ENCODE results near the gene VARS2. TPM values are rescaled to one million over a fixed set of nuclear protein-coding genes. Genes with fewer than 3 reads are reported as not detected.

The VARS2 gene
- total RNA-seq, 2 donors from 2014 or later = 39.4 to 52.5 TPM

DNA sequence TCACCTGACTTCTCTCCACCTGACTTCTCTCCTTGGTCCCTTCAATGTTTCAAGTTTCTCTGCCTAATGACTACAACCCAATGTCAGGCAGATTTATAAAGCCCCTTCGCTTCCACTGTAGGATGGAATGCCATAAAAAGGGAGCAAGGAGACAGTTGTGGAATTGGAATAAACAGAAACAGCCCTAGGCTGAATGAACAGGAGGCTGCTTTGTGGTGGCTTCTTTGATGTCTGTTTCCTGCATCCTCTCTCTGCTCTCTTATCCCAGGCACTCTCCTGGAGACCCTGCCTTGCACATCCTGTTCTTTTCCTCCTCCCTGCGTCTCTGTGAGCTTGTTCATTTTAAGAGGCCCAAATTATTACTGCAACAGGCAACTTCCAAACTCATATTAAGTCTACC is 43.7 kb downstream of the VARS2 start:
- H3K4me3 Mint-ChIP-seq = no peak overlapping the region

DNA sequence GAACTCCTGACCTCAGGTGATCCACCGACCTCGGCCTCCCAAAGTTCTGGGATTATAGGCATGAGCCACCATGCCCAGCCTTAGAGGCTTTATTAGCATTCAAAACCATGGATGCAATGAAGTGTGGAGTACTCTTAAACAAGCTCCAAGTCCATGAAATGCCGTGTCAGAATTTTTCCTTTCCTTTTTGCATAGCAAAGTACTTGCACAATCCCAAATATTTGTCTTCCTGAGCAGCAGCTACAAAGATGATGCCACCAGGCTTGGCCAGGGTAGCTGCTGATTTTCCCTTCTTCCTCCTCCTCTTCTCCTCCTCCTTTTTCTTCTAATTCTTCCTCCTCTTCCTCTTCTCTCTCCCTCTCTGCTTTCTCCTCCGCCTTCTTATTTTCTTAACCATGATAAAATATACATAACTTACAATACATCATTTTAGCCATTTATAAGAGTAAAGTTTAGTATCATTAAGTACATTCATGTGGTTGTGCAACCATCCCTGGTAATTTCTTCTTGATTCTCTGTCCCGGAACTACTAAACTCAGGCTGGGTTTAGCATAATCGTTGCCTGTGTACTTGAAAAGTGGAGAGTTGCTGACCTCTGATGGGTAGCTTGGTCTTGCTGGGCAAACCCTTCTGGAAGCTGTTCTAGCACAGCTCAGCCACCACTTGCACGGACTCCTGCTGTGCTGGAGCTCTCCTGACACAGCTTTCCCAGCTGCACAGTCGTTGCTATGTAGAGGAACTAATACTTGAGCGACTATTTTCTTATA is 47.1 kb downstream of the VARS2 start:
- H3K4me1 ChIP-seq (ENCODE audit: control insufficient read depth, insufficient read depth, low read length) = no peaks in the 10 kb centered on the region
- TF ChIP-seq, protein P1, sequence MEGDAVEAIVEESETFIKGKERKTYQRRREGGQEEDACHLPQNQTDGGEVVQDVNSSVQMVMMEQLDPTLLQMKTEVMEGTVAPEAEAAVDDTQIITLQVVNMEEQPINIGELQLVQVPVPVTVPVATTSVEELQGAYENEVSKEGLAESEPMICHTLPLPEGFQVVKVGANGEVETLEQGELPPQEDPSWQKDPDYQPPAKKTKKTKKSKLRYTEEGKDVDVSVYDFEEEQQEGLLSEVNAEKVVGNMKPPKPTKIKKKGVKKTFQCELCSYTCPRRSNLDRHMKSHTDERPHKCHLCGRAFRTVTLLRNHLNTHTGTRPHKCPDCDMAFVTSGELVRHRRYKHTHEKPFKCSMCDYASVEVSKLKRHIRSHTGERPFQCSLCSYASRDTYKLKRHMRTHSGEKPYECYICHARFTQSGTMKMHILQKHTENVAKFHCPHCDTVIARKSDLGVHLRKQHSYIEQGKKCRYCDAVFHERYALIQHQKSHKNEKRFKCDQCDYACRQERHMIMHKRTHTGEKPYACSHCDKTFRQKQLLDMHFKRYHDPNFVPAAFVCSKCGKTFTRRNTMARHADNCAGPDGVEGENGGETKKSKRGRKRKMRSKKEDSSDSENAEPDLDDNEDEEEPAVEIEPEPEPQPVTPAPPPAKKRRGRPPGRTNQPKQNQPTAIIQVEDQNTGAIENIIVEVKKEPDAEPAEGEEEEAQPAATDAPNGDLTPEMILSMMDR (conservative IDR thresholded peaks at IDR 0.05) = no peak
- no peak overlapping the region for H3K9ac ChIP-seq (ENCODE audit: extremely low read depth, low read length, poor library complexity, severe bottlenecking)
- no peak overlapping the region for H3K4me3 Mint-ChIP-seq
- peaks cover 3% of the 10 kb centered on the region for H3K9me3 Mint-ChIP-seq
- DNase-seq = no peak
- H3K36me3 ChIP-seq (ENCODE audit: control insufficient read depth, insufficient read depth, low read length) = no peaks in the 10 kb centered on the region
- no peaks in the 10 kb centered on the region for H3K36me3 Mint-ChIP-seq (ENCODE audit: low read depth)
- peaks cover 8% of the 10 kb centered on the region for H3K4me1 Mint-ChIP-seq
- no peak overlapping the region for H3K27ac ChIP-seq (ENCODE audit: low read depth, low read length)
- H3K27me3 ChIP-seq (ENCODE audit: control insufficient read depth, insufficient read depth, low read length, poor library complexity, severe bottlenecking) = peaks cover 11% of the 10 kb centered on the region
- no peak overlapping the region for H3K4me3 ChIP-seq (ENCODE audit: low read length)
- 89 to 96% methylated on average over 5 to 8 of the region's 9 CpGs for WGBS, 2 experiments (ENCODE audit: insufficient coverage in 1 of 2, insufficient read length in 1 of 2)
- peaks cover 44% of the 10 kb centered on the region for H3K27me3 Mint-ChIP-seq (ENCODE audit: insufficient read depth)
- no peaks in the 10 kb centered on the region for H3K9me3 ChIP-seq (ENCODE audit: control insufficient read depth, low read length)
- no peak overlapping the region for H3K27ac Mint-ChIP-seq

More for the DNA sequence above, 43.7 kb downstream of the VARS2 start:
- Histone ChIP-seq H3K27ac (ENCODE audit: low read depth, low read length) (no peak overlapping the region), H3K9me3 (ENCODE audit: control insufficient read depth, low read length) (no peaks in the 10 kb centered on the region), H3K36me3 (ENCODE audit: control insufficient read depth, insufficient read depth, low read length) (no peaks in the 10 kb centered on the region), H3K4me3 (ENCODE audit: low read length) (no peak overlapping the region), H3K4me1 (ENCODE audit: control insufficient read depth, insufficient read depth, low read length) (no peaks in the 10 kb centered on the region), H3K9ac (ENCODE audit: extremely low read depth, low read length, poor library complexity, severe bottlenecking) (no peak overlapping the region), H3K27me3 (ENCODE audit: control insufficient read depth, insufficient read depth, low read length, poor library complexity, severe bottlenecking) (peaks cover 31% of the 10 kb centered on the region)
- Mint-ChIP-seq H3K27ac (no peak overlapping the region), H3K27me3 (ENCODE audit: insufficient read depth) (peaks cover 49% of the 10 kb centered on the region), H3K4me1 (peaks cover 16% of the 10 kb centered on the region), H3K9me3 (peaks cover 3% of the 10 kb centered on the region), H3K36me3 (ENCODE audit: low read depth) (no peaks in the 10 kb centered on the region)
- no peak for DNase-seq
- 60 to 90% methylated on average over 1 to 2 of the region's 2 CpGs for WGBS, 2 experiments (ENCODE audit: insufficient coverage in 1 of 2, insufficient read length in 1 of 2)
- TF ChIP-seq, protein P1 (conservative IDR thresholded peaks at IDR 0.05) = no peak

DNA sequence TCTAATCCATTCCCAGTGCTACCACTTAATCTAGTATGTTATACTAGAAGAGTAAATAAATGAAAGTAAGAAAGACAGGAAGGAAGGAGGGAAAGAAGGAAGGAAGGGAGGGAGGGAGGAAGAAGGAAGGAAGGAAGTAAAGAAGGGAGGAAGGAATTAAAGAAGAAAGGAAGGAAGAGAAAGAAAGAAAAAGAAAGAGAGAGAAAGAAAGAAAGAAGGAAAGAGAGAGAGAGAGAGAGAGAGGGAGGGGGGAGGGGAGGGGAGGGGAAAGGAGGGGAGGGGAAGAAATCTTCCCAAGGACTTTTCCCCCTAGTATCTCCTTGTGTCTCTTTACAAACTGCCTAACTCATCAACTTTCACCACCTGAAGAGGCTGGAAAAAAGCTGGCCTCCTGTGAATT is 48.7 kb downstream of the VARS2 start:
- TF ChIP-seq, protein P1 (conservative IDR thresholded peaks at IDR 0.05) = no peak
- Histone ChIP-seq H3K27ac (ENCODE audit: low read depth, low read length) (no peak overlapping the region), H3K9me3 (ENCODE audit: control insufficient read depth, low read length) (no peaks in the 10 kb centered on the region), H3K36me3 (ENCODE audit: control insufficient read depth, insufficient read depth, low read length) (no peaks in the 10 kb centered on the region), H3K27me3 (ENCODE audit: control insufficient read depth, insufficient read depth, low read length, poor library complexity, severe bottlenecking) (peaks cover 4% of the 10 kb centered on the region), H3K9ac (ENCODE audit: extremely low read depth, low read length, poor library complexity, severe bottlenecking) (no peak overlapping the region), H3K4me3 (ENCODE audit: low read length) (no peak overlapping the region), H3K4me1 (ENCODE audit: control insufficient read depth, insufficient read depth, low read length) (no peaks in the 10 kb centered on the region)
- H3K4me1 Mint-ChIP-seq = peaks cover 9% of the 10 kb centered on the region
- no peaks in the 10 kb centered on the region for H3K36me3 Mint-ChIP-seq (ENCODE audit: low read depth)
- H3K27ac Mint-ChIP-seq = no peak overlapping the region
- H3K4me3 Mint-ChIP-seq = no peak overlapping the region
- peaks cover 3% of the 10 kb centered on the region for H3K9me3 Mint-ChIP-seq
- DNase-seq = no peak
- H3K27me3 Mint-ChIP-seq (ENCODE audit: insufficient read depth) = peaks cover 31% of the 10 kb centered on the region

All from endodermal cell (in vitro differentiated cells).